Measurements from ENCODE around the gene SLC17A1.

The SLC17A1 gene

GRCh38 chr6:25833136-25833535 lies 1.3 kb upstream of the SLC17A1 start:
- Histone ChIP-seq H3F3A (ENCODE audit: insufficient read depth) (no peaks in the 10 kb centered on the region), H3K9ac (ENCODE audit: low read length) (no peak overlapping the region), H2AFZ (ENCODE audit: low read depth, low read length, severe bottlenecking) (no peak overlapping the region), H3K79me2 (ENCODE audit: insufficient read depth, low read length) (no peaks in the 10 kb centered on the region), H3K27me3 (ENCODE audit: low read length) (no peaks in the 10 kb centered on the region), H3K4me3 (ENCODE audit: insufficient read depth, low read length, poor library complexity, severe bottlenecking) (no peak overlapping the region), H4K20me1 (ENCODE audit: low read depth, low read length) (no peaks in the 10 kb centered on the region), H3K4me2 (ENCODE audit: low read depth, low read length, poor library complexity, severe bottlenecking) (no peak overlapping the region), H3K27ac (ENCODE audit: low read depth, low read length) (no peak overlapping the region), H3K9me3 (ENCODE audit: insufficient read depth, low read length) (no peaks in the 10 kb centered on the region), H3K9me2 (replicated peaks; ENCODE audit: insufficient read depth, low read length) (no peaks in the 10 kb centered on the region), H3K36me3 (ENCODE audit: low read length) (no peaks in the 10 kb centered on the region; the same call in 1 of the 2 replicates)
- TF ChIP-seq EZH2phosphoT487 (conservative IDR thresholded peaks at IDR 0.05; ENCODE audit: low read length), result no peak
- no peak for TF ChIP-seq CTCF (IDR thresholded peaks at IDR 0.05; ENCODE audit: insufficient read depth, low read length, poor library complexity, severe bottlenecking)

DNA sequence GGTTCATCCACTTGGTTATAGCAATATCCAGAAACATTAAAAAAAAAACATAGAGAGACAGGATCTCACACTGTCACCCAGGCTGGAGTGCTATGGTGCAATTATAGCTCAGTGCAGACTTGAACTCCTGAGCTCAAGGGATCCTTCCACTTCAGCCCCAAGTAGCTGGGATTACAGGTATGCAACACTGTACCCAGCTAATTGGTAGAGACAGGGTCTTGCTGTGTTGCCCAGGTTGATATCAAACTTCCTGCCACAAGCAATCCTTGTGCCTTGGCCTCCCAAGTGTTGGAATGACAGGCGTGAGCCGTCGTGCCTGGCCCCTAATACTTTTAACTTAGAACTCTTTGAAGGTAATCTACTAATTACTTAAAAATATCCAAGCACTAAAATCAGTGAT lies 818 bp upstream of the SLC17A1 start:
- no peaks in the 10 kb centered on the region; the same call in 1 of the 2 replicates for H3K36me3 ChIP-seq (ENCODE audit: low read length)
- H2AFZ ChIP-seq (ENCODE audit: low read depth, low read length, severe bottlenecking), result no peak overlapping the region
- no peak overlapping the region for H3K27ac ChIP-seq (ENCODE audit: low read depth, low read length)
- H3K79me2 ChIP-seq (ENCODE audit: insufficient read depth, low read length), result no peaks in the 10 kb centered on the region
- H3K9me3 ChIP-seq (ENCODE audit: insufficient read depth, low read length), result no peaks in the 10 kb centered on the region
- no peak overlapping the region for H3K4me2 ChIP-seq (ENCODE audit: low read depth, low read length, poor library complexity, severe bottlenecking)
- H3K27me3 ChIP-seq (ENCODE audit: low read length), result no peaks in the 10 kb centered on the region
- H3K9me2 ChIP-seq (replicated peaks; ENCODE audit: insufficient read depth, low read length), result no peaks in the 10 kb centered on the region
- H3K4me3 ChIP-seq (ENCODE audit: insufficient read depth, low read length, poor library complexity, severe bottlenecking), result no peak overlapping the region
- TF ChIP-seq EZH2phosphoT487 (conservative IDR thresholded peaks at IDR 0.05; ENCODE audit: low read length), result no peak
- no peak for TF ChIP-seq CTCF (IDR thresholded peaks at IDR 0.05; ENCODE audit: insufficient read depth, low read length, poor library complexity, severe bottlenecking)
- no peaks in the 10 kb centered on the region for H3F3A ChIP-seq (ENCODE audit: insufficient read depth)
- H3K9ac ChIP-seq (ENCODE audit: low read length), result no peak overlapping the region
- H4K20me1 ChIP-seq (ENCODE audit: low read depth, low read length), result no peaks in the 10 kb centered on the region

DNA sequence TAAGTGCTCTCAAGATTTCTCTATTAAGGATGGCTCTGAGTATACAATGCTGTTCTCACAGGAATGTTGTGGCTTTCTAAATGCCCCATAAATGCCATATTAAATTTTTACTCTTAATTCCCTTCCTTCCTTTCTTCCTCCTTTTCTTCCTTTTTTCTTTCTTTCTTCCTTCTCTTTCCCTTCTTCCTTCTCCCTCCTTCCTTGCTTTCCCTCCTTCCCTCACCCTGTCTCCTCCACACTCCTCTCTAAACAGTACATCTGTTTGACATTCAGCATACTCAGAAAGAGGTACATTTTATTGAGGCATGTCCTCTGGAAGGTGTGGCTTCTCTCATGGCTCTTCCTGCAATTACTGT lies 433 bp upstream of the SLC17A1 start:
- H3K4me2 ChIP-seq (ENCODE audit: low read depth, low read length, poor library complexity, severe bottlenecking), result no peak overlapping the region
- TF ChIP-seq EZH2phosphoT487 (conservative IDR thresholded peaks at IDR 0.05; ENCODE audit: low read length) (no peak), CTCF (IDR thresholded peaks at IDR 0.05; ENCODE audit: insufficient read depth, low read length, poor library complexity, severe bottlenecking) (no peak)
- H3K36me3 ChIP-seq (ENCODE audit: low read length), result no peaks in the 10 kb centered on the region; the same call in 1 of the 2 replicates
- H3K27ac ChIP-seq (ENCODE audit: low read depth, low read length), result no peak overlapping the region
- no peaks in the 10 kb centered on the region for H3F3A ChIP-seq (ENCODE audit: insufficient read depth)
- H3K79me2 ChIP-seq (ENCODE audit: insufficient read depth, low read length), result no peaks in the 10 kb centered on the region
- H4K20me1 ChIP-seq (ENCODE audit: low read depth, low read length), result no peaks in the 10 kb centered on the region
- H3K4me3 ChIP-seq (ENCODE audit: insufficient read depth, low read length, poor library complexity, severe bottlenecking), result no peak overlapping the region
- no peak overlapping the region for H3K9ac ChIP-seq (ENCODE audit: low read length)
- no peaks in the 10 kb centered on the region for H3K27me3 ChIP-seq (ENCODE audit: low read length)
- H3K9me2 ChIP-seq (replicated peaks; ENCODE audit: insufficient read depth, low read length), result no peaks in the 10 kb centered on the region
- H2AFZ ChIP-seq (ENCODE audit: low read depth, low read length, severe bottlenecking), result no peak overlapping the region
- no peaks in the 10 kb centered on the region for H3K9me3 ChIP-seq (ENCODE audit: insufficient read depth, low read length)
